OCI-LY7 (cell line): ENCODE measurements around the gene RAB3IL1. TPM values are rescaled to one million over a fixed set of nuclear protein-coding genes. Genes with fewer than 3 reads are reported as not detected.

ENCODE experiments used
- BruUV-seq: library from RNA; stranded (reverse); fragments of 400-500 nt; replicated peaks from 2 replicates; lab custom pipeline; 2021; lab: Mats Ljungman, UMichigan
- CTCF ChIA-PET: fragments of 300-600 bp; sonication (Branson Sonifier 250); formaldehyde crosslinking; loops from one replicate; lab custom pipeline; 2022; ENCODE audit warnings: antibody characterized with exemption; ENCODE audit not compliant: unreplicated experiment; lab: Charles Lee
- POLR2A ChIA-PET: fragments of 300-600 bp; sonication (Branson Sonifier 250); formaldehyde crosslinking; loops from one replicate; lab custom pipeline; 2022; ENCODE audit warnings: antibody characterized with exemption; lab: Charles Lee
- DNase-seq: peaks from one replicate; pipeline ENCODE4 v3.0.0-alpha.2; 2015; ENCODE audit warnings: low spot score
- H2AFZ ChIP-seq: fragments of 200-600 bp; sonication (generic), shearing (Covaris generic); 2 replicates; pipeline ENCODE4 v1.6.1; 2014; ENCODE audit warnings: mild to moderate bottlenecking, antibody characterized with exemption, low read length, moderate library complexity
- H3K27ac ChIP-seq: fragments of 200-600 bp; sonication (generic); 2 replicates; pipeline ENCODE4 v1.5.1; 2014; ENCODE audit warnings: mixed run types, low read depth, mild to moderate bottlenecking, moderate library complexity, low read length, inconsistent platforms; ENCODE audit not compliant: poor library complexity, severe bottlenecking
- H3K36me3 ChIP-seq: fragments of 200-600 bp; sonication (generic); 2 replicates; pipeline ENCODE4 v1.6.1; 2014; ENCODE audit warnings: mild to moderate bottlenecking, antibody characterized with exemption, low read length, moderate library complexity, mixed read lengths; ENCODE audit not compliant: insufficient read depth
- H3K4me1 ChIP-seq: fragments of 200-600 bp; sonication (generic); 2 replicates; pipeline ENCODE4 v1.5.1; 2014; ENCODE audit warnings: mild to moderate bottlenecking, low read length; ENCODE audit not compliant: insufficient read depth, poor library complexity, severe bottlenecking
- H3K4me2 ChIP-seq: fragments of 200-600 bp; sonication (generic); 2 replicates; pipeline ENCODE4 v1.6.1; 2014; ENCODE audit warnings: mild to moderate bottlenecking, low read length
- H3K4me3 ChIP-seq: fragments of 200-600 bp; sonication (generic); 2 replicates; pipeline ENCODE4 v1.5.1; 2014; ENCODE audit warnings: mild to moderate bottlenecking, low read depth, low read length; ENCODE audit not compliant: poor library complexity, severe bottlenecking
- H3K79me2 ChIP-seq: fragments of 200-600 bp; sonication (generic); 2 replicates; pipeline ENCODE4 v1.6.1; 2016; ENCODE audit warnings: low read depth, mild to moderate bottlenecking, low read length, moderate library complexity, mixed read lengths; ENCODE audit not compliant: insufficient read depth
- H3K9me2 ChIP-seq: fragments of 200-600 bp; sonication (generic); 2 replicates; pipeline ENCODE4 v1.6.1; 2016; ENCODE audit warnings: mild to moderate bottlenecking, low read length, mixed read lengths; ENCODE audit not compliant: insufficient read depth
- H3K9me3 ChIP-seq: fragments of 200-600 bp; sonication (generic); 2 replicates; pipeline ENCODE4 v1.6.1; 2014; ENCODE audit warnings: mild to moderate bottlenecking, mixed run types, low read length, mixed read lengths
- H4K20me1 ChIP-seq: fragments of 200-600 bp; sonication (generic); 2 replicates; pipeline ENCODE4 v1.6.1; 2014; ENCODE audit warnings: mild to moderate bottlenecking, antibody characterized with exemption, low read length, moderate library complexity, mixed read lengths; ENCODE audit not compliant: insufficient read depth
- CTCF ChIP-seq: fragments of 200-600 bp; sonication (generic); conservative IDR thresholded peaks from 2 replicates; pipeline ENCODE4 v1.5.1; 2014; ENCODE audit warnings: mild to moderate bottlenecking, antibody characterized with exemption, low read length, moderate library complexity, mixed read lengths
- EZH2phosphoT487 ChIP-seq: fragments of 200-600 bp; sonication (generic); IDR thresholded peaks from 2 replicates; pipeline ENCODE4 v1.6.1; 2018; ENCODE audit warnings: low read depth, borderline replicate concordance, mild to moderate bottlenecking, mixed run types, antibody characterized with exemption, low read length, moderate library complexity, mixed read lengths
- intact Hi-C: fragments of 100-400 bp; cut with micrococcal nuclease; formaldehyde crosslinking; loops from one replicate; pipeline ENCODE4 v1.10.0; 2022; ENCODE audit not compliant: unreplicated experiment
- total RNA-seq, 2 experiments: library from RNA; depleted of rRNA in 1 of 2; stranded (reverse); fragments of >200 nt in 1 of 2; shearing (Covaris generic) in 1 of 2; gene quantifications; 2 replicates each; pipeline ENCODE4 v1.2.3, GENCODE V29; 2014 to 2022

Gene RAB3IL1
- total RNA-seq, 2 experiments from 2014 or later: not detected

- peak overlapping the region; percentile 53 for H3K27ac ChIP-seq
- H3K4me3 ChIP-seq: peak overlapping the region; percentile 7
- H3K9me3 ChIP-seq: no peaks in the 10 kb centered on the region
- POLR2A ChIA-PET: no interaction called here
- no TSS peak for BruUV-seq
- H3K4me1 ChIP-seq: peaks cover 46% of the 10 kb centered on the region
- CTCF ChIA-PET: no interaction called here
- peaks cover 28% of the 10 kb centered on the region for H4K20me1 ChIP-seq
- peaks cover 23% of the 10 kb centered on the region for H3K79me2 ChIP-seq
- TF ChIP-seq EZH2phosphoT487 (no peak), CTCF (no peak)
- H3K36me3 ChIP-seq: peaks cover 31% of the 10 kb centered on the region
- H3K9me2 ChIP-seq: no peaks in the 10 kb centered on the region
- no peak overlapping the region for H2AFZ ChIP-seq
- intact Hi-C loops: loop anchor here (5.0 kb wide), 1 partner anchor 67 kb away; no protein-coding TSS in a partner anchor
- DNase-seq: no peak
- peak overlapping the region; percentile 44 for H3K4me2 ChIP-seq
Observed at GRCh38 chr11:61964058-61964665, 46.8 kb upstream of the RAB3IL1 start.

- H3K79me2 ChIP-seq: peaks cover 23% of the 10 kb centered on the region
- BruUV-seq: no TSS peak
- peaks cover 31% of the 10 kb centered on the region for H3K36me3 ChIP-seq
- peak overlapping the region; percentile 7 for H3K4me3 ChIP-seq
- H2AFZ ChIP-seq: no peak overlapping the region
- CTCF ChIA-PET: no interaction called here
- DNase-seq: peak; percentile 74
- H3K4me2 ChIP-seq: peak overlapping the region; percentile 44
- H4K20me1 ChIP-seq: peaks cover 28% of the 10 kb centered on the region
- intact Hi-C loops: loop anchor here (5.0 kb wide), 1 partner anchor 66 kb away; no protein-coding TSS in a partner anchor
- no peaks in the 10 kb centered on the region for H3K9me3 ChIP-seq
- peak overlapping the region; percentile 53 for H3K27ac ChIP-seq
- POLR2A ChIA-PET: no interaction called here
- H3K9me2 ChIP-seq: no peaks in the 10 kb centered on the region
- H3K4me1 ChIP-seq: peaks cover 41% of the 10 kb centered on the region
- TF ChIP-seq EZH2phosphoT487 (no peak), CTCF (no peak)
Observed at GRCh38 chr11:61963282-61964057, 46.1 kb upstream of the RAB3IL1 start.

GRCh38 chr11:61963016-61963281, 45.6 kb upstream of the RAB3IL1 start:
- Histone ChIP-seq H3K79me2 (peaks cover 23% of the 10 kb centered on the region), H2AFZ (no peak overlapping the region), H3K4me3 (no peak overlapping the region), H3K9me3 (no peaks in the 10 kb centered on the region), H3K4me1 (peaks cover 36% of the 10 kb centered on the region), H3K36me3 (peaks cover 31% of the 10 kb centered on the region), H3K27ac (peak overlapping the region; percentile 53), H4K20me1 (peaks cover 28% of the 10 kb centered on the region), H3K4me2 (peak overlapping the region; percentile 44; the same call in 1 of the 2 replicates), H3K9me2 (no peaks in the 10 kb centered on the region)
- TF ChIP-seq CTCF: no peak
- TF ChIP-seq EZH2phosphoT487: no peak
- POLR2A ChIA-PET: no interaction called here
- CTCF ChIA-PET: no interaction called here
- DNase-seq: no peak
- intact Hi-C loops: loop anchor here (5.0 kb wide), 1 partner anchor 66 kb away; no protein-coding TSS in a partner anchor
- no TSS peak for BruUV-seq
